ENCODE results near the gene NFIA. TPM values are rescaled to one million over a fixed set of nuclear protein-coding genes. Genes with fewer than 3 reads are reported as not detected.

NFIA gene
- total RNA-seq, 2 experiments from 2014 or later, result 0.98 to 1.1 TPM

- CTCF ChIA-PET, result no interaction called here
- Mint-ChIP-seq H3K4me1 (ENCODE audit: low read depth) (no peaks in the 10 kb centered on the region), H3K36me3 (ENCODE audit: low read depth) (no peaks in the 10 kb centered on the region), H3K4me3 (no peak overlapping the region), H3K27ac (no peak overlapping the region), H3K9me3 (no peaks in the 10 kb centered on the region), H3K27me3 (ENCODE audit: low read depth) (no peaks in the 10 kb centered on the region)
- DNase-seq, result no peak
- intact Hi-C loops (cut with micrococcal nuclease), result no loop called here
These were observed 337.9 kb downstream of the NFIA start for GRCh38 chr1:61420243-61420642.

- Mint-ChIP-seq H3K9me3 (no peaks in the 10 kb centered on the region), H3K4me1 (ENCODE audit: low read depth) (no peaks in the 10 kb centered on the region), H3K36me3 (ENCODE audit: low read depth) (no peaks in the 10 kb centered on the region), H3K27ac (no peak overlapping the region), H3K27me3 (ENCODE audit: low read depth) (no peaks in the 10 kb centered on the region), H3K4me3 (no peak overlapping the region)
- intact Hi-C loops (cut with micrococcal nuclease), result no loop called here
- no peak for DNase-seq
- CTCF ChIA-PET, result interaction anchor here (1.2 kb wide), 1 partner anchor 371 kb away, joined by 3 read pairs; no protein-coding TSS in a partner anchor
These were observed 338.8 kb downstream of the NFIA start for GRCh38 chr1:61420909-61421835.

GRCh38 chr1:61423643-61424042 is 341.3 kb downstream of the NFIA start:
- intact Hi-C loops (cut with micrococcal nuclease), result no loop called here
- DNase-seq, result no peak
- Mint-ChIP-seq H3K27me3 (ENCODE audit: low read depth) (no peaks in the 10 kb centered on the region), H3K4me1 (ENCODE audit: low read depth) (no peaks in the 10 kb centered on the region), H3K36me3 (ENCODE audit: low read depth) (no peaks in the 10 kb centered on the region), H3K4me3 (no peak overlapping the region), H3K9me3 (no peaks in the 10 kb centered on the region), H3K27ac (no peak overlapping the region)
- CTCF ChIA-PET, result no interaction called here

- intact Hi-C loops (cut with micrococcal nuclease), result no loop called here
- Mint-ChIP-seq H3K9me3 (no peaks in the 10 kb centered on the region), H3K27ac (no peak overlapping the region), H3K4me1 (ENCODE audit: low read depth) (no peaks in the 10 kb centered on the region), H3K4me3 (no peak overlapping the region), H3K36me3 (ENCODE audit: low read depth) (no peaks in the 10 kb centered on the region), H3K27me3 (ENCODE audit: low read depth) (no peaks in the 10 kb centered on the region)
- CTCF ChIA-PET, result no interaction called here
- DNase-seq, result no peak
These were observed 342.0 kb downstream of the NFIA start for GRCh38 chr1:61424382-61424781.

GRCh38 chr1:61425040-61425439 is 342.7 kb downstream of the NFIA start:
- Mint-ChIP-seq H3K4me3 (no peak overlapping the region), H3K9me3 (no peaks in the 10 kb centered on the region), H3K4me1 (ENCODE audit: low read depth) (no peaks in the 10 kb centered on the region), H3K27me3 (ENCODE audit: low read depth) (no peaks in the 10 kb centered on the region), H3K36me3 (ENCODE audit: low read depth) (no peaks in the 10 kb centered on the region), H3K27ac (no peak overlapping the region)
- no peak for DNase-seq
- intact Hi-C loops (cut with micrococcal nuclease), result no loop called here
- CTCF ChIA-PET, result interaction anchor here (0.5 kb wide), 1 partner anchor 16 kb away, joined by 3 read pairs; no protein-coding TSS in a partner anchor

DNA sequence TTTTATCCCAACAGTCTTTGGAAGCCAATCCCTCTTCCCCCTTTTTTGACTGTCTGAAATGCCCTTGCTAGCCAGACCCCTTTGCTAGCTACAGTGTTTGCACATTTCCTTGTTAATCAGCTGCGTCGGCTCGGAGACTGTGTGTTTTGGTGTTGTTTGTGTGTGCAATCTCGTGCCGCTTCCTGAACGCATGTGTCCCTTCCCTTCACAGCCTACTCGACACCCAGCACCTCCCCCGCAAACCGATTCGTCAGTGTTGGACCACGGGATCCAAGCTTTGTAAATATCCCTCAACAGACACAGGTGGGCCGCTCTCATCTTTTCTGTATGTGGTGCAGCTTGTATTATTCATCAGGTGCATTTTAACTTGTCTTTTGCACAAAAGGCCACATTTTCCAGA is 343.9 kb downstream of the NFIA start:
- H3K4me1 Mint-ChIP-seq (ENCODE audit: low read depth), result no peaks in the 10 kb centered on the region
- CTCF ChIA-PET, result interaction anchor here (1.1 to 1.2 kb wide), 2 partner anchors 27 to 163 kb away, joined by 3 to 5 read pairs; no protein-coding TSS in a partner anchor

DNA sequence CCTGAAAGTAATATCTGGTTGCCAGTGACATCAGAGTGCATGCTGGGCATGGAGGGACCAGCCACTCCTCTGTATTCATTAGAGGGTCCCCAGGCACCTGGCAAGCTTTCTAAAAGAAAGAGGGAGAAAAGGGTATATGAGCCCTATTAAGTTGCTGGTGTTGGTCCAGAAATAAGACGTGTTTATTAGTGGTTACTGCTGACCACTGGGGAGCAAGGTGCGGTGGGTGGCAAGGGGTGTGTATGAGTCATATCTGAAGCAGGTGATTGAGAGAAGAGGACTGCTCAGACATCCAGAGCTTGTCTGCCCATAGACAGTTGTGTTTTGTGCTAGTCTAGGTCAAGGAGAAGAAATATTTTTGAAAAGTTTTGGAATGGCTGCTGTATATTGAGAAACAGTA is 344.5 kb downstream of the NFIA start:
- intact Hi-C loops (cut with micrococcal nuclease), result no loop called here
- Mint-ChIP-seq H3K9me3 (no peaks in the 10 kb centered on the region), H3K36me3 (ENCODE audit: low read depth) (no peaks in the 10 kb centered on the region), H3K27me3 (ENCODE audit: low read depth) (no peaks in the 10 kb centered on the region), H3K4me1 (ENCODE audit: low read depth) (no peaks in the 10 kb centered on the region), H3K4me3 (no peak overlapping the region), H3K27ac (no peak overlapping the region)
- CTCF ChIA-PET, result interaction anchor here (1.1 to 1.2 kb wide), 2 partner anchors 27 to 162 kb away, joined by 3 to 5 read pairs; no protein-coding TSS in a partner anchor
- no peak for DNase-seq

More for the DNA sequence above, 343.9 kb downstream of the NFIA start:
- no peak for DNase-seq
- intact Hi-C loops (cut with micrococcal nuclease), result no loop called here
- no peaks in the 10 kb centered on the region for H3K9me3 Mint-ChIP-seq
- H3K36me3 Mint-ChIP-seq (ENCODE audit: low read depth), result no peaks in the 10 kb centered on the region
- H3K27me3 Mint-ChIP-seq (ENCODE audit: low read depth), result no peaks in the 10 kb centered on the region
- H3K4me3 Mint-ChIP-seq, result no peak overlapping the region
- H3K27ac Mint-ChIP-seq, result no peak overlapping the region

GRCh38 chr1:61427510-61427909 is 345.1 kb downstream of the NFIA start:
- no peaks in the 10 kb centered on the region for H3K9me3 Mint-ChIP-seq
- no peaks in the 10 kb centered on the region for H3K4me1 Mint-ChIP-seq (ENCODE audit: low read depth)
- CTCF ChIA-PET, result no interaction called here
- H3K4me3 Mint-ChIP-seq, result no peak overlapping the region
- no peaks in the 10 kb centered on the region for H3K36me3 Mint-ChIP-seq (ENCODE audit: low read depth)
- intact Hi-C loops (cut with micrococcal nuclease), result no loop called here
- no peaks in the 10 kb centered on the region for H3K27me3 Mint-ChIP-seq (ENCODE audit: low read depth)
- no peak for DNase-seq
- no peak overlapping the region for H3K27ac Mint-ChIP-seq

DNA sequence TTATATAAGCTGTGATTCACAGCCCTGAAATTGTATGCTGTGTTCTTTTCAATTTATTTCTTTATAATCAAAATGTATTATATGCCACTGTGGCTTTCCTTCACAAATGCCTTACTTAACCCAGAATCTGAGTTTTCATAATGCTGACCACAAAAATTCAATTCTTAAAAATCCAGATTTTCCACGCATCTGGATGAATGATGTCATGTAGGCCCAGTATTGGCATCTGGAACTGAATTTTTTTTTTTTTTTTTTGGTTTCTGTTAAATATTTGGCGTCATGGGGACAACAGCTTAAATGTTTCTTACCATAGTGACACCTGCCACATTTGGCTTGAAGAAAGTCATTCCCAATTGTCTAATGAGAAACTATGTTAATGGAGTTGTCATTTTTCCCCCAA is 345.8 kb downstream of the NFIA start:
- Mint-ChIP-seq H3K36me3 (ENCODE audit: low read depth) (no peaks in the 10 kb centered on the region), H3K27me3 (ENCODE audit: low read depth) (no peaks in the 10 kb centered on the region), H3K4me1 (ENCODE audit: low read depth) (no peaks in the 10 kb centered on the region), H3K9me3 (no peaks in the 10 kb centered on the region), H3K4me3 (no peak overlapping the region), H3K27ac (no peak overlapping the region)
- CTCF ChIA-PET, result no interaction called here
- intact Hi-C loops (cut with micrococcal nuclease), result no loop called here
- no peak for DNase-seq

DNA sequence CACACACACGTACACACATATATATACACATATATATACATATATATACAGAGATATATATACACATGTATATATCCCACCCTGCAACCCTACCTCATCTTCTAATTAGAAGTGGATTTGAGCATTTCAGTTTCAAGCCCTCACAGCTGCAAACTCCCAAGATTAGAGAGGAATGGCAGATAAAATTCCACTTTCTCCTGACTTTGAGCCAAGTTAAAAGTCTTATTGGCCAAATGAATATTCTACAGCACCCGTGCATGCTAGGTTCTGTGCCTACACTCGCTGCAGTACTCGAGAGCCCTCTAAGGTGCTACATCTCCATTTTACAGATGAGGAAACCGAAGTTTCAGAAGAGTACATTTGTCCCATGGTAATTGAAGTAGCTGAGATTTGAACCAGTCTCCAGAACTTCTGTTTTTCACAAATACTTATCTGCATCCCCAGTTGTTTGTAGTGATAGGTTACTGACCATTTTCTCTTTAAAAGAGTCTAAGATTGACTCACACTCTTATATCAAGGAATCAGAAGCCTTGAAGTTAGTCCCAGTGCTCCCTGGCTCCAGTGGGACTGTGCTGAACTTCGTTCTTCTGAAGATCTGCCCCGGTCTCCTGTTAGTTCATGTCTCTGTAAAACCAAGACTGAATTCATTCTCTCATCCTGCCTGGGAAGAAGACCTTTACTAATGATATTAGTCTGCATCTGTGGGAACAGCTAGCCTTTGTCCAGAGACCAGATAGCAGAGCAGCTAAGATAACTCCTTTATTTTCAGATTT is 350.4 kb downstream of the NFIA start:
- Mint-ChIP-seq H3K4me1 (ENCODE audit: low read depth) (no peaks in the 10 kb centered on the region), H3K27me3 (ENCODE audit: low read depth) (no peaks in the 10 kb centered on the region), H3K9me3 (no peaks in the 10 kb centered on the region), H3K4me3 (no peak overlapping the region), H3K27ac (no peak overlapping the region), H3K36me3 (ENCODE audit: low read depth) (no peaks in the 10 kb centered on the region)
- CTCF ChIA-PET, result interaction anchor here (0.6 kb wide), 1 partner anchor 419 kb away, joined by 3 read pairs; no protein-coding TSS in a partner anchor
- intact Hi-C loops (cut with micrococcal nuclease), result no loop called here
- DNase-seq, result no peak

DNA sequence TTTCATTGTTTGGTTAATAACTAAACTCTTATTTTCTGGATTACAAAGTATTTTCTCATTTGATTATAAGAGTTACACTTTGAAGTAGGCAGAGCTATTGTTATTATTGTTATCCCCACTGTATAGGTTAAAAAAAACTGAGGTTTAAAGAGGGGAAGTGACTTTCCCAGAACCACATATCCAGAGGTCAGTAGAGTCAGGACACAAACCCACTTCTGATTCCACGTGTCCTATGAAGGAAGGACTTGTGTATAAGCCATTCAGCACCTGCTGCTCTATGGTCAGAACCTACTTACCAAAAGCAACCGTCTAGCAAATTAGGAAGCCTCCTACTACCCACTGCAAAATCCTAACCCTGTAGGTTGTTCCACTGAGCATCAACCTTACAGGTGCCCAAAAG is 351.3 kb downstream of the NFIA start:
- intact Hi-C loops (cut with micrococcal nuclease), result no loop called here
- no peak overlapping the region for H3K27ac Mint-ChIP-seq
- H3K9me3 Mint-ChIP-seq, result no peaks in the 10 kb centered on the region
- DNase-seq, result no peak
- no peaks in the 10 kb centered on the region for H3K36me3 Mint-ChIP-seq (ENCODE audit: low read depth)
- CTCF ChIA-PET, result no interaction called here
- H3K27me3 Mint-ChIP-seq (ENCODE audit: low read depth), result no peaks in the 10 kb centered on the region
- H3K4me1 Mint-ChIP-seq (ENCODE audit: low read depth), result no peaks in the 10 kb centered on the region
- H3K4me3 Mint-ChIP-seq, result no peak overlapping the region

- H3K9me3 Mint-ChIP-seq, result no peaks in the 10 kb centered on the region
- no peaks in the 10 kb centered on the region for H3K4me1 Mint-ChIP-seq (ENCODE audit: low read depth)
- intact Hi-C loops (cut with micrococcal nuclease), result no loop called here
- H3K27me3 Mint-ChIP-seq (ENCODE audit: low read depth), result no peaks in the 10 kb centered on the region
- CTCF ChIA-PET, result interaction anchor here (1.0 kb wide), 1 partner anchor 384 kb away, joined by 3 read pairs; no protein-coding TSS in a partner anchor
- H3K4me3 Mint-ChIP-seq, result no peak overlapping the region
- DNase-seq, result no peak
- H3K36me3 Mint-ChIP-seq (ENCODE audit: low read depth), result no peaks in the 10 kb centered on the region
- H3K27ac Mint-ChIP-seq, result no peak overlapping the region
These were observed 351.9 kb downstream of the NFIA start for GRCh38 chr1:61434276-61434675.
